ENCODE measurements around the gene CCDC102A.

- TF ChIP-seq CTCF (IDR thresholded peaks at IDR 0.05) (no peak), POLR2A (IDR thresholded peaks at IDR 0.05) (no peak)
Observed at GRCh38 chr16:57562066-57562465, 25.7 kb upstream of the CCDC102A start.
